A549 (cell line): Measurements from ENCODE around the gene KIAA1210. TPM values are rescaled to one million over a fixed set of nuclear protein-coding genes. Genes with fewer than 3 reads are reported as not detected.
A peak's percentile ranks its signal among the peaks of the same experiment; 100 is the strongest.

Experiments used
- ATAC-seq, 2 experiments: fragments of 200-7000 bp in 1 of 2; fragments of >200 bp in 1 of 2; cut with Nextera tagmentation in 1 of 2; cut with Tn5 transposase in 1 of 2; 3 replicates each; pipeline versions ENCODE4 v1.8.0 to v1.9.1; 2018 to 2020; ENCODE audit warnings: mild to moderate bottlenecking in 1 of 2, moderate library complexity in 1 of 2
- CTCF ChIA-PET: fragments of 300-600 bp; sonication (Branson Sonifier 250); formaldehyde crosslinking; extraction: SDS; loops from one replicate; lab custom pipeline; 2021; ENCODE audit warnings: antibody characterized with exemption, inconsistent platforms; lab: Yijun Ruan, JAX
- POLR2A ChIA-PET: fragments of 350-600 bp; formaldehyde crosslinking; extraction: SDS; loops from one replicate; lab custom pipeline; 2021; ENCODE audit warnings: antibody characterized with exemption, inconsistent platforms; lab: Yijun Ruan, JAX
- DNase-seq, 2 experiments: peaks; one replicate each; pipeline versions ENCODE4 v3.0.0 to v3.0.0-alpha.2; 2011 to 2016; ENCODE audit warnings: low read depth in 1 of 2, low spot score in 1 of 2
- FAIRE-seq: peaks from 2 replicates; lab custom pipeline; 2011; peaks lifted over from hg19 to GRCh38; lab: Jason Lieb, UNC
- H3K27ac ChIP-seq, 2 experiments: fragments of >200 bp; sonication (Bioruptor Twin); formaldehyde crosslinking; 3 replicates each; pipeline ENCODE4 v1.5.1; 2016 to 2017
- H3K4me1 ChIP-seq: fragments of >200 bp; sonication (Bioruptor Twin); formaldehyde crosslinking; 3 replicates; pipeline ENCODE4 v1.6.1; 2016
- H3K4me2 ChIP-seq: fragments of >200 bp; sonication (Bioruptor Twin); formaldehyde crosslinking; 3 replicates; pipeline ENCODE4 v1.6.1; 2016
- H3K4me3 ChIP-seq: fragments of >200 bp; sonication (Bioruptor Twin); formaldehyde crosslinking; 3 replicates; pipeline ENCODE4 v1.5.1; 2016
- H3K9me3 ChIP-seq: fragments of >200 bp; sonication (Bioruptor Twin); formaldehyde crosslinking; 3 replicates; pipeline ENCODE4 v1.6.1; 2016
- ATOH8 ChIP-seq: fragments of 250-450 bp; sonication (Bioruptor Pico); IDR thresholded peaks from 2 replicates; pipeline ENCODE4 v1.5.0; 2020; ENCODE audit warnings: low read depth, mild to moderate bottlenecking, moderate library complexity
- BHLHE40 ChIP-seq: IDR thresholded peaks from 2 replicates; pipeline ENCODE4 v1.6.1; 2012; ENCODE audit warnings: low read depth, low read length, inconsistent platforms
- CBX8 ChIP-seq: fragments of 200-600 bp; sonication (generic); IDR thresholded peaks from 2 replicates; pipeline ENCODE4 v1.6.1; 2016
- EHMT2 ChIP-seq: fragments of 200-600 bp; sonication (generic); IDR thresholded peaks from 2 replicates; pipeline ENCODE4 v1.6.1; 2016; ENCODE audit warnings: antibody characterized with exemption, low read depth, mild to moderate bottlenecking, moderate library complexity
- HEYL ChIP-seq: fragments of 250-450 bp; sonication (Bioruptor Pico); IDR thresholded peaks from 2 replicates; pipeline ENCODE4 v1.8.0; 2021; ENCODE audit warnings: mild to moderate bottlenecking, moderate library complexity
- HOXB13 ChIP-seq: fragments of 250-450 bp; sonication (Bioruptor Pico); IDR thresholded peaks from 2 replicates; pipeline ENCODE4 v1.5.0; 2020; ENCODE audit warnings: low read depth, mild to moderate bottlenecking, moderate library complexity
- HOXB5 ChIP-seq: fragments of 250-450 bp; sonication (Bioruptor Pico); IDR thresholded peaks from 2 replicates; pipeline ENCODE4 v1.5.0; 2020; ENCODE audit warnings: mild to moderate bottlenecking, moderate library complexity
- JUN ChIP-seq, 2 experiments: fragments of >200 bp; sonication (Bioruptor Twin); formaldehyde crosslinking; IDR thresholded peaks; 2 replicates in 1 of 2; 3 replicates in 1 of 2; pipeline ENCODE4 v1.6.1; 2016 to 2017
- JUNB ChIP-seq: fragments of >200 bp; sonication (Bioruptor Twin); formaldehyde crosslinking; IDR thresholded peaks from 2 replicates; pipeline ENCODE4 v1.6.1; 2016
- KDM1A ChIP-seq: fragments of 200-600 bp; sonication (generic); IDR thresholded peaks from 2 replicates; pipeline ENCODE4 v1.6.1; 2016; ENCODE audit warnings: low read depth, mild to moderate bottlenecking
- MAZ ChIP-seq: fragments of 150-350 bp; IDR thresholded peaks from 2 replicates; pipeline ENCODE4 v1.6.1; 2014; ENCODE audit warnings: antibody characterized with exemption, low read depth, low read length, borderline replicate concordance
- NFE2L2 ChIP-seq: fragments of 150-350 bp; conservative IDR thresholded peaks from 2 replicates; pipeline ENCODE4 v1.6.1; 2014; ENCODE audit warnings: low read length
- NR3C1 ChIP-seq: fragments of >200 bp; sonication (Bioruptor Twin); formaldehyde crosslinking; IDR thresholded peaks from 3 replicates; pipeline ENCODE4 v1.6.1; 2017
- POLR2A ChIP-seq: IDR thresholded peaks from 2 replicates; pipeline ENCODE4 v1.6.1; 2012; ENCODE audit warnings: mild to moderate bottlenecking, low read length
- POLR2AphosphoS2 ChIP-seq: conservative IDR thresholded peaks from 2 replicates; pipeline ENCODE4 v1.6.1; 2012; ENCODE audit warnings: low read length, improper control_type of control experiment, inconsistent platforms
- RAD21 ChIP-seq, 2 experiments: fragments of >200 bp in 1 of 2; sonication (Bioruptor Twin) in 1 of 2; formaldehyde crosslinking in 1 of 2; IDR thresholded peaks in 1 of 2; conservative IDR thresholded peaks in 1 of 2; 2 replicates in 1 of 2; 3 replicates in 1 of 2; pipeline ENCODE4 v1.6.1; 2012 to 2018; ENCODE audit warnings: inconsistent platforms in 1 of 2
- RARB ChIP-seq: fragments of 250-450 bp; sonication (Bioruptor Pico); IDR thresholded peaks from 2 replicates; pipeline ENCODE4 v1.8.0; 2021; ENCODE audit warnings: mild to moderate bottlenecking, moderate library complexity
- RNF2 ChIP-seq: fragments of 200-600 bp; sonication (generic); IDR thresholded peaks from 2 replicates; pipeline ENCODE4 v1.6.1; 2016; ENCODE audit warnings: low read depth, mild to moderate bottlenecking, antibody characterized with exemption, moderate library complexity, borderline replicate concordance
- SMC3 ChIP-seq: fragments of >200 bp; sonication (Bioruptor Twin); formaldehyde crosslinking; IDR thresholded peaks from 3 replicates; pipeline ENCODE4 v1.6.1; 2018; ENCODE audit warnings: inconsistent platforms
- SREBF2 ChIP-seq: fragments of 450-650 bp; IDR thresholded peaks from 2 replicates; pipeline ENCODE4 v1.6.1; 2014; ENCODE audit warnings: mild to moderate bottlenecking, moderate library complexity
- ZNF302 ChIP-seq: fragments of 250-450 bp; sonication (Bioruptor Pico); IDR thresholded peaks from 2 replicates; pipeline ENCODE4 v1.9.0; 2021; ENCODE audit warnings: inconsistent platforms, mild to moderate bottlenecking, moderate library complexity
- ZSCAN20 ChIP-seq: fragments of 250-450 bp; sonication (Bioruptor Pico); IDR thresholded peaks from 2 replicates; pipeline ENCODE4 v1.8.0; 2022; ENCODE audit warnings: mild to moderate bottlenecking, moderate library complexity
- WGBS: methylation state at CpG from one replicate; pipeline ENCODE4 v1.1.6; 2017; ENCODE audit errors: missing lambda C conversion rate; 5-methylcytosine and 5-hydroxymethylcytosine counted together
- polyA plus RNA-seq, 4 experiments: library from polyadenylated mRNA; depleted of rRNA in 3 of 4; stranded (reverse); fragments of >200 nt; fragmentation: RNase III in 1 of 4; extraction: RNeasy Plus Mini Kit Qiagen cat#74134 plus additional on column Dnase treatment in 1 of 4; gene quantifications; 2 replicates in 3 of 4; 3 replicates in 1 of 4; pipeline ENCODE4 v1.2.3, GENCODE V29; 2011 to 2017
- TF ChIP-seq, protein P1 (sequence below): fragments of 200-600 bp; sonication (generic); IDR thresholded peaks from 2 replicates; pipeline ENCODE4 v1.6.1; 2016; ENCODE audit warnings: antibody characterized with exemption, mild to moderate bottlenecking, moderate library complexity
- TF ChIP-seq, protein P2 (sequence below): fragments of >200 bp; sonication (Bioruptor Twin); formaldehyde crosslinking; IDR thresholded peaks from 3 replicates; pipeline ENCODE4 v1.5.1; 2016
- TF ChIP-seq, protein P3 (sequence below): fragments of 150-350 bp; IDR thresholded peaks from 2 replicates; pipeline ENCODE4 v1.6.1; 2014; ENCODE audit warnings: low read depth, mild to moderate bottlenecking, low read length
- TF ChIP-seq, protein P4 (sequence below): fragments of 450-650 bp; IDR thresholded peaks from 2 replicates; pipeline ENCODE4 v1.6.1; 2014; ENCODE audit warnings: antibody characterized with exemption

The KIAA1210 gene
- polyA plus RNA-seq, 2 of the 4 experiments (the other 2 are of a cell fraction), result 0.01 TPM; not detected in 1

- TF ChIP-seq, protein P1, sequence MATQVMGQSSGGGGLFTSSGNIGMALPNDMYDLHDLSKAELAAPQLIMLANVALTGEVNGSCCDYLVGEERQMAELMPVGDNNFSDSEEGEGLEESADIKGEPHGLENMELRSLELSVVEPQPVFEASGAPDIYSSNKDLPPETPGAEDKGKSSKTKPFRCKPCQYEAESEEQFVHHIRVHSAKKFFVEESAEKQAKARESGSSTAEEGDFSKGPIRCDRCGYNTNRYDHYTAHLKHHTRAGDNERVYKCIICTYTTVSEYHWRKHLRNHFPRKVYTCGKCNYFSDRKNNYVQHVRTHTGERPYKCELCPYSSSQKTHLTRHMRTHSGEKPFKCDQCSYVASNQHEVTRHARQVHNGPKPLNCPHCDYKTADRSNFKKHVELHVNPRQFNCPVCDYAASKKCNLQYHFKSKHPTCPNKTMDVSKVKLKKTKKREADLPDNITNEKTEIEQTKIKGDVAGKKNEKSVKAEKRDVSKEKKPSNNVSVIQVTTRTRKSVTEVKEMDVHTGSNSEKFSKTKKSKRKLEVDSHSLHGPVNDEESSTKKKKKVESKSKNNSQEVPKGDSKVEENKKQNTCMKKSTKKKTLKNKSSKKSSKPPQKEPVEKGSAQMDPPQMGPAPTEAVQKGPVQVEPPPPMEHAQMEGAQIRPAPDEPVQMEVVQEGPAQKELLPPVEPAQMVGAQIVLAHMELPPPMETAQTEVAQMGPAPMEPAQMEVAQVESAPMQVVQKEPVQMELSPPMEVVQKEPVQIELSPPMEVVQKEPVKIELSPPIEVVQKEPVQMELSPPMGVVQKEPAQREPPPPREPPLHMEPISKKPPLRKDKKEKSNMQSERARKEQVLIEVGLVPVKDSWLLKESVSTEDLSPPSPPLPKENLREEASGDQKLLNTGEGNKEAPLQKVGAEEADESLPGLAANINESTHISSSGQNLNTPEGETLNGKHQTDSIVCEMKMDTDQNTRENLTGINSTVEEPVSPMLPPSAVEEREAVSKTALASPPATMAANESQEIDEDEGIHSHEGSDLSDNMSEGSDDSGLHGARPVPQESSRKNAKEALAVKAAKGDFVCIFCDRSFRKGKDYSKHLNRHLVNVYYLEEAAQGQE, result no peak
- TF ChIP-seq JUNB, result no peak
- peak; percentile 82 to 87 for TF ChIP-seq RAD21 (conservative IDR thresholded peaks at IDR 0.05 in 1 of 2, IDR thresholded peaks at IDR 0.05 in 1 of 2)
- TF ChIP-seq POLR2AphosphoS2, result no peak
- TF ChIP-seq HOXB13 (CRISPR knock-in tag), result no peak
- TF ChIP-seq, protein P2, sequence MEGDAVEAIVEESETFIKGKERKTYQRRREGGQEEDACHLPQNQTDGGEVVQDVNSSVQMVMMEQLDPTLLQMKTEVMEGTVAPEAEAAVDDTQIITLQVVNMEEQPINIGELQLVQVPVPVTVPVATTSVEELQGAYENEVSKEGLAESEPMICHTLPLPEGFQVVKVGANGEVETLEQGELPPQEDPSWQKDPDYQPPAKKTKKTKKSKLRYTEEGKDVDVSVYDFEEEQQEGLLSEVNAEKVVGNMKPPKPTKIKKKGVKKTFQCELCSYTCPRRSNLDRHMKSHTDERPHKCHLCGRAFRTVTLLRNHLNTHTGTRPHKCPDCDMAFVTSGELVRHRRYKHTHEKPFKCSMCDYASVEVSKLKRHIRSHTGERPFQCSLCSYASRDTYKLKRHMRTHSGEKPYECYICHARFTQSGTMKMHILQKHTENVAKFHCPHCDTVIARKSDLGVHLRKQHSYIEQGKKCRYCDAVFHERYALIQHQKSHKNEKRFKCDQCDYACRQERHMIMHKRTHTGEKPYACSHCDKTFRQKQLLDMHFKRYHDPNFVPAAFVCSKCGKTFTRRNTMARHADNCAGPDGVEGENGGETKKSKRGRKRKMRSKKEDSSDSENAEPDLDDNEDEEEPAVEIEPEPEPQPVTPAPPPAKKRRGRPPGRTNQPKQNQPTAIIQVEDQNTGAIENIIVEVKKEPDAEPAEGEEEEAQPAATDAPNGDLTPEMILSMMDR, result peak; percentile 75
- peak; percentile 76 for TF ChIP-seq SMC3
- TF ChIP-seq RARB (CRISPR knock-in tag), result no peak
- TF ChIP-seq, all 56 proteins: peak for 3
- FAIRE-seq (no peak), ATAC-seq (peak; percentile 76 to 90), DNase-seq (peak; percentile 46 to 50)
- H3K4me3 ChIP-seq, result no peak overlapping the region
- 2% methylated on average over 7 of the region's 7 CpGs for WGBS
- H3K9me3 ChIP-seq, result no peaks in the 10 kb centered on the region
- CTCF ChIA-PET, result interaction anchor here (0.6 to 5.0 kb wide), 33 partner anchors 8 to 654 kb away, joined by 3 to 56 read pairs (median 4); no protein-coding TSS in a partner anchor
- no peaks in the 10 kb centered on the region for H3K4me1 ChIP-seq
- no peak overlapping the region for H3K27ac ChIP-seq
- H3K4me2 ChIP-seq, result no peak overlapping the region
- POLR2A ChIA-PET, result no interaction called here
Measured at GRCh38 chrX:119067023-119067739, 60.4 kb downstream of the KIAA1210 start.

- ATAC-seq, result no peak
- Histone ChIP-seq H3K27ac (no peak overlapping the region), H3K4me3 (no peak overlapping the region), H3K4me1 (no peaks in the 10 kb centered on the region), H3K9me3 (no peaks in the 10 kb centered on the region), H3K4me2 (no peak overlapping the region)
- ChIA-PET CTCF (interaction anchor here (0.5 to 5.0 kb wide), 5 partner anchors 59 to 224 kb away, joined by 4 to 56 read pairs (median 6); no protein-coding TSS in a partner anchor), POLR2A (no interaction called here)
- 87% methylated on average over 7 of the region's 7 CpGs for WGBS
- TF ChIP-seq ZSCAN20 (CRISPR knock-in tag) (no peak), HEYL (CRISPR knock-in tag) (no peak), NFE2L2 (no peak), POLR2AphosphoS2 (no peak), ZNF302 (CRISPR knock-in tag) (no peak), JUN (IDR thresholded peaks at IDR 0.05) (no peak), CBX8 (no peak), EHMT2 (no peak), HOXB5 (no peak), KDM1A (no peak), NR3C1 (no peak), ATOH8 (CRISPR knock-in tag) (no peak), POLR2A (no peak), RNF2 (no peak), SREBF2 (no peak), MAZ (no peak), BHLHE40 (no peak)
- TF ChIP-seq, protein P3, sequence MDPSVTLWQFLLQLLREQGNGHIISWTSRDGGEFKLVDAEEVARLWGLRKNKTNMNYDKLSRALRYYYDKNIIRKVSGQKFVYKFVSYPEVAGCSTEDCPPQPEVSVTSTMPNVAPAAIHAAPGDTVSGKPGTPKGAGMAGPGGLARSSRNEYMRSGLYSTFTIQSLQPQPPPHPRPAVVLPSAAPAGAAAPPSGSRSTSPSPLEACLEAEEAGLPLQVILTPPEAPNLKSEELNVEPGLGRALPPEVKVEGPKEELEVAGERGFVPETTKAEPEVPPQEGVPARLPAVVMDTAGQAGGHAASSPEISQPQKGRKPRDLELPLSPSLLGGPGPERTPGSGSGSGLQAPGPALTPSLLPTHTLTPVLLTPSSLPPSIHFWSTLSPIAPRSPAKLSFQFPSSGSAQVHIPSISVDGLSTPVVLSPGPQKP, result no peak
- TF ChIP-seq, protein P4, sequence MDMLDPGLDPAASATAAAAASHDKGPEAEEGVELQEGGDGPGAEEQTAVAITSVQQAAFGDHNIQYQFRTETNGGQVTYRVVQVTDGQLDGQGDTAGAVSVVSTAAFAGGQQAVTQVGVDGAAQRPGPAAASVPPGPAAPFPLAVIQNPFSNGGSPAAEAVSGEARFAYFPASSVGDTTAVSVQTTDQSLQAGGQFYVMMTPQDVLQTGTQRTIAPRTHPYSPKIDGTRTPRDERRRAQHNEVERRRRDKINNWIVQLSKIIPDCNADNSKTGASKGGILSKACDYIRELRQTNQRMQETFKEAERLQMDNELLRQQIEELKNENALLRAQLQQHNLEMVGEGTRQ, result no peak
- FAIRE-seq, result no peak
- DNase-seq, result no peak
Measured at GRCh38 chrX:119063428-119063827, 64.2 kb downstream of the KIAA1210 start.
